AG09319 (cell line): ENCODE results near the gene USP13.
"Not testable (repeated sequence)": the region's sequence is repeated elsewhere in the genome, so short reads cannot be mapped to it uniquely, and the experiment has no call there.

Source experiments
- DNase-seq: peaks from one replicate; pipeline ENCODE4 v3.0.0-alpha.2; 2010; ENCODE audit warnings: low read depth; ENCODE audit errors: extremely low read depth
- TF ChIP-seq, protein P1 (sequence below): IDR thresholded peaks from 2 replicates; pipeline ENCODE4 v1.5.1; 2011; ENCODE audit warnings: low read depth, mild to moderate bottlenecking, inconsistent platforms, low read length, moderate library complexity

The USP13 gene

GRCh38 chr3:179642871-179643270 is 10.0 kb upstream of the USP13 start:
- TF ChIP-seq, protein P1, sequence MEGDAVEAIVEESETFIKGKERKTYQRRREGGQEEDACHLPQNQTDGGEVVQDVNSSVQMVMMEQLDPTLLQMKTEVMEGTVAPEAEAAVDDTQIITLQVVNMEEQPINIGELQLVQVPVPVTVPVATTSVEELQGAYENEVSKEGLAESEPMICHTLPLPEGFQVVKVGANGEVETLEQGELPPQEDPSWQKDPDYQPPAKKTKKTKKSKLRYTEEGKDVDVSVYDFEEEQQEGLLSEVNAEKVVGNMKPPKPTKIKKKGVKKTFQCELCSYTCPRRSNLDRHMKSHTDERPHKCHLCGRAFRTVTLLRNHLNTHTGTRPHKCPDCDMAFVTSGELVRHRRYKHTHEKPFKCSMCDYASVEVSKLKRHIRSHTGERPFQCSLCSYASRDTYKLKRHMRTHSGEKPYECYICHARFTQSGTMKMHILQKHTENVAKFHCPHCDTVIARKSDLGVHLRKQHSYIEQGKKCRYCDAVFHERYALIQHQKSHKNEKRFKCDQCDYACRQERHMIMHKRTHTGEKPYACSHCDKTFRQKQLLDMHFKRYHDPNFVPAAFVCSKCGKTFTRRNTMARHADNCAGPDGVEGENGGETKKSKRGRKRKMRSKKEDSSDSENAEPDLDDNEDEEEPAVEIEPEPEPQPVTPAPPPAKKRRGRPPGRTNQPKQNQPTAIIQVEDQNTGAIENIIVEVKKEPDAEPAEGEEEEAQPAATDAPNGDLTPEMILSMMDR: no peak
- no peak for DNase-seq

- not testable (repeated sequence) for DNase-seq
Observed at GRCh38 chr3:179643837-179644236, 9.0 kb upstream of the USP13 start.

- TF ChIP-seq, protein P1: no peak
- no peak for DNase-seq
Observed at GRCh38 chr3:179646177-179646576, 6.7 kb upstream of the USP13 start.

DNA sequence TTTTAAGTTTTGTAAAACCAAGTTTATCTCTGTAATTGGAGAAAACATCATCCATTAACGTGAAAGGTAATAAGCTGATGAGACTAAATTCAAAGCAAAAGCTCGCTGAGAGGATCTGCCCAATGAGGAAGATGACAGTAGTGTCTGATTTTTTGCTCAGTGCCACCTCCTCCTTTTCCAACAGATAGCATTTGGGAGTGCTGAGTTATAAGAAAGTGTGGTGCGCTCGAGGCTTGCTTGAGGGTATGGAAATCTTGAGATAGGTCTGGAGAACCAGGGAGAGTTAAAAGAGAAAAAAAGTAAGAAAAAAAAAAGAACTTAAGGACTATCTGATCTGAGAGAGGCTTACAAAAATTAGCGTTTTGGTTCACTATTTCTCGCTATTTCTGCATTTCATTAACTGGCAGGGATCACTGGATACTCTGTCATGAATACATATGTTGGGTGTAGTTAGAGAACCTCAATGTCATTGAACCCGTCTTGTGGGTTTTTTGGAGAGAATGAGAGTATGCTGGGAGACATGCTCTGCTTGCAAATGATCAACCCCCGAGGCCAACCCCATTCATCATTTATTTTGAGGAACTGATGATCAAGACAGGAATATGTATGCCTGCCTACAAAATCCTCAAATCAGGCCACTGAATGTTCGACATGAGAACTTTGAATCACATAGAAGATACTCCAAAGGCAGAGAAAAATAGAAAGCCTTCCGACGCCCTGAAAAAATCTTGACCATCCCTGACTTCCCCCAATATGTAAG is 973 bp upstream of the USP13 start:
- TF ChIP-seq, protein P1: no peak
- DNase-seq: no peak

GRCh38 chr3:179653096-179653797 is 407 bp downstream of the USP13 start:
- TF ChIP-seq, protein P1: peak; percentile 20
- peak; percentile 52 for DNase-seq

DNA sequence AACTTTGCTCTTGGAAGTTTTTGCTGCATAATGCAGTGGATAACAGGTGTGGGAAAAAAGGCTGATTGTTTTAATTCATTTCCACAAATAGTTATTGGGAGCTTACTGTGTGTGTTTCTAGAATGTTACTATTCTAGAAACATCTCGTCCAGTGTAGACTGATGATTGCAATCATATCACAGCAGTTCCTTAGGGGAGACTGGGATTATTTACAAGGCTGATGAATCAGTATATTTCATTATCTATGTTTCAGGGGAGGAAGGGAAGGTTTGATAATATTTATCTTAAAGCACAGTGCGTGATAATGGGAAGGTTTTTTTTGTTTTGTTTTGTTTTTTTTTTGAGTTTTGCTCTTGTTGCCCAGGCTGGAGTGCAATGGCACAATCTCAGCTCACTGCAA is 2.4 kb downstream of the USP13 start:
- TF ChIP-seq, protein P1: no peak

DNA sequence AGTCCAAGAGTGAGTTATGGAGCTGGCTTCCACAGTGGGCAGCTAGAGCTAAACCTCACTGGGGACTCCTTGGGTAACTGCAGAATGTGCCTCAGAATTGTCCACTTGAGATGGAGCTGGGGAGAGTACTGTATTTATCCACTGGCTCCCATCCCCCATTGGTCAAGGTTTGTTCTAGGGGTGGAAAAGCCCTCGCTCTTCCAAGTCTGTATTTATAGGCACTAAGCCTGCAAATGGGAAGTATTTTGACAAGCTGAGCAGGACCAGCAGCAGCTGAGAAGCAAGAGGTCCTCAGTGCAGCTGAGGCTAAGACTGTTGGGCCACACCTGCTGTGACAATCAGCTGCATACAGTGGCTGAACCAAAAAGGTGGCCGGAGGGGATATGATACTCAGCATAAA is 5.8 kb downstream of the USP13 start:
- no peak for DNase-seq
- TF ChIP-seq, protein P1: no peak

More for the DNA sequence above, 2.4 kb downstream of the USP13 start:
- DNase-seq: no peak
